ENCODE measurements around the gene ANGPTL2. TPM values are rescaled to one million over a fixed set of nuclear protein-coding genes. Genes with fewer than 3 reads are reported as not detected.
"Not testable (repeated sequence)": the region's sequence is repeated elsewhere in the genome, so short reads cannot be mapped to it uniquely, and the experiment has no call there.

The ANGPTL2 gene
- 5.4 and 20.6 TPM in 2 replicates for total RNA-seq (ENCODE audit: low replicate concordance)
- long read RNA-seq, result 0 reads

- DNase-seq (ENCODE audit: extremely low spot score, unreplicated experiment), result peak; percentile 84
- H3K36me3 Mint-ChIP-seq, result no peaks in the 10 kb centered on the region
- TF ChIP-seq, protein P1, sequence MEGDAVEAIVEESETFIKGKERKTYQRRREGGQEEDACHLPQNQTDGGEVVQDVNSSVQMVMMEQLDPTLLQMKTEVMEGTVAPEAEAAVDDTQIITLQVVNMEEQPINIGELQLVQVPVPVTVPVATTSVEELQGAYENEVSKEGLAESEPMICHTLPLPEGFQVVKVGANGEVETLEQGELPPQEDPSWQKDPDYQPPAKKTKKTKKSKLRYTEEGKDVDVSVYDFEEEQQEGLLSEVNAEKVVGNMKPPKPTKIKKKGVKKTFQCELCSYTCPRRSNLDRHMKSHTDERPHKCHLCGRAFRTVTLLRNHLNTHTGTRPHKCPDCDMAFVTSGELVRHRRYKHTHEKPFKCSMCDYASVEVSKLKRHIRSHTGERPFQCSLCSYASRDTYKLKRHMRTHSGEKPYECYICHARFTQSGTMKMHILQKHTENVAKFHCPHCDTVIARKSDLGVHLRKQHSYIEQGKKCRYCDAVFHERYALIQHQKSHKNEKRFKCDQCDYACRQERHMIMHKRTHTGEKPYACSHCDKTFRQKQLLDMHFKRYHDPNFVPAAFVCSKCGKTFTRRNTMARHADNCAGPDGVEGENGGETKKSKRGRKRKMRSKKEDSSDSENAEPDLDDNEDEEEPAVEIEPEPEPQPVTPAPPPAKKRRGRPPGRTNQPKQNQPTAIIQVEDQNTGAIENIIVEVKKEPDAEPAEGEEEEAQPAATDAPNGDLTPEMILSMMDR (conservative IDR thresholded peaks at IDR 0.05), result peak; percentile 12
- peaks cover 8% of the 10 kb centered on the region for H3K27me3 Mint-ChIP-seq
- H3K4me3 Mint-ChIP-seq, result peak within 1 kb of the TSS; percentile 91
- no peaks in the 10 kb centered on the region for H3K9me3 Mint-ChIP-seq
- H3K4me1 Mint-ChIP-seq (ENCODE audit: unreplicated experiment), result peaks cover 22% of the 10 kb centered on the region
- H3K27ac Mint-ChIP-seq, result peak within 1 kb of the TSS; percentile 71
Measured at GRCh38 chr9:127122176-127123063, at the start of gene ANGPTL2. ANGPTL2 (minus strand) TSS chr9:127122635; CDS start chr9:127108731, 13,904 bp downstream.

DNA sequence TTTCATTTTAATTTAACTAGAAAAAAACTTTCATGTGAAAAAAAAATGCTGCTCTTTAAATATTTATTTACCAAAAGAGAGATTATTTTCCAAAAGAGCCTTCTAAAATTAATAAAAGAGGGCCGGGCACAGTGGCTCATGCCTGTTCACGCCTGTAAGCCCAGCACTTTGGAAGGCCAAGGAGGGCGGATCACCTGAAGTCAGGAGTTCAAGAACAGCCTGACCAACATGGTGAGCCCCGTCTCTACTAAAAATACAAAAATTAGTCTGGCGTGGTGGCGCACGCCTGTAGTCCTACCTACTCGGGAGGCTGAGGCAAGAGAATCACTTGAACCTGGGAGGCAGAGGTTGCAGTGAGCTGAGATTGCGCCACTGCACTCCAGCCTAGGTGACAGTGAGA lies 48.9 kb upstream of the ANGPTL2 start:
- H3K4me3 Mint-ChIP-seq; H3K9me3 Mint-ChIP-seq; DNase-seq (ENCODE audit: extremely low spot score, unreplicated experiment); H3K27ac Mint-ChIP-seq; H3K4me1 Mint-ChIP-seq (ENCODE audit: unreplicated experiment); H3K36me3 Mint-ChIP-seq; H3K27me3 Mint-ChIP-seq: not testable (repeated sequence)

- no peak for DNase-seq (ENCODE audit: extremely low spot score, unreplicated experiment)
- peaks cover 8% of the 10 kb centered on the region for H3K36me3 Mint-ChIP-seq
- H3K27me3 Mint-ChIP-seq, result no peaks in the 10 kb centered on the region
- TF ChIP-seq, protein P1 (conservative IDR thresholded peaks at IDR 0.05), result no peak
- no peak overlapping the region for H3K27ac Mint-ChIP-seq
- H3K9me3 Mint-ChIP-seq, result no peaks in the 10 kb centered on the region
- H3K4me1 Mint-ChIP-seq (ENCODE audit: unreplicated experiment), result no peaks in the 10 kb centered on the region
- no peak overlapping the region for H3K4me3 Mint-ChIP-seq
Measured at GRCh38 chr9:127170652-127171051, 48.2 kb upstream of the ANGPTL2 start.

- Mint-ChIP-seq H3K36me3 (peaks cover 8% of the 10 kb centered on the region), H3K9me3 (no peaks in the 10 kb centered on the region), H3K27me3 (no peaks in the 10 kb centered on the region), H3K4me1 (ENCODE audit: unreplicated experiment) (no peaks in the 10 kb centered on the region), H3K27ac (no peak overlapping the region), H3K4me3 (no peak overlapping the region)
- DNase-seq (ENCODE audit: extremely low spot score, unreplicated experiment), result no peak
- TF ChIP-seq, protein P1 (conservative IDR thresholded peaks at IDR 0.05), result no peak
Measured at GRCh38 chr9:127170103-127170502, 47.7 kb upstream of the ANGPTL2 start.

DNA sequence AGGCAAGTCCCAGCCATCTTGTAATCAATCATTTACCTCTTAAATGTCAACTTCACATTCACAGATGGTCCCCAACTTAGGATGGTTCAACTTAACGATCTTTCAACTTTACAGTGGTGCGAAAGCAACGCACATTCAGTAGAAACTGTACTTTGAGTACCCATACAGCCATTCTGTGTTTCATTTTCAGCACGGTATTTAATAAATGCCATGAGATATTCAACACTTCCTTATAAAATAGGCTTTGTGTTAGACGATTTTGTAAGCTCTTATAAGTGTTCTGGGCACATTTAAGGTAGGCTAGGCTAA lies 47.1 kb upstream of the ANGPTL2 start:
- Mint-ChIP-seq H3K36me3 (peaks cover 8% of the 10 kb centered on the region), H3K27ac (no peak overlapping the region), H3K4me3 (no peak overlapping the region), H3K4me1 (ENCODE audit: unreplicated experiment) (no peaks in the 10 kb centered on the region), H3K9me3 (no peaks in the 10 kb centered on the region), H3K27me3 (no peaks in the 10 kb centered on the region)
- TF ChIP-seq, protein P1 (conservative IDR thresholded peaks at IDR 0.05), result no peak
- no peak for DNase-seq (ENCODE audit: extremely low spot score, unreplicated experiment)

GRCh38 chr9:127168756-127169574 lies 46.5 kb upstream of the ANGPTL2 start:
- Mint-ChIP-seq H3K4me1 (ENCODE audit: unreplicated experiment) (no peaks in the 10 kb centered on the region), H3K9me3 (no peaks in the 10 kb centered on the region), H3K4me3 (no peak overlapping the region), H3K27ac (no peak overlapping the region), H3K27me3 (no peaks in the 10 kb centered on the region), H3K36me3 (peaks cover 8% of the 10 kb centered on the region)
- peak; percentile 40 for DNase-seq (ENCODE audit: extremely low spot score, unreplicated experiment)
- TF ChIP-seq, protein P1 (conservative IDR thresholded peaks at IDR 0.05), result no peak
